Progenitor cell of endocrine pancreas (in vitro differentiated cells): ENCODE data around the gene CCDC8. TPM values are rescaled to one million over a fixed set of nuclear protein-coding genes. Genes with fewer than 3 reads are reported as not detected.
"Not testable (repeated sequence)": the region's sequence is repeated elsewhere in the genome, so short reads cannot be mapped to it uniquely, and the experiment has no call there.

Source experiments
- DNase-seq: peaks from one replicate; pipeline ENCODE4 v3.0.0; 2021; ENCODE audit warnings: low spot score; ENCODE audit not compliant: unreplicated experiment
- H3K27ac Mint-ChIP-seq: 2 replicates; pipeline ENCODE4 v1.8.0; 2021; ENCODE audit warnings: mild to moderate bottlenecking, moderate library complexity, mixed read lengths
- H3K27me3 Mint-ChIP-seq: 2 replicates; pipeline ENCODE4 v1.8.0; 2021; ENCODE audit warnings: mixed read lengths
- H3K36me3 Mint-ChIP-seq: 2 replicates; pipeline ENCODE4 v1.8.0; 2022; ENCODE audit warnings: mixed read lengths; ENCODE audit not compliant: insufficient read depth
- H3K4me1 Mint-ChIP-seq: 2 replicates; pipeline ENCODE4 v1.8.0; 2021; ENCODE audit warnings: low read depth, mixed read lengths
- H3K4me3 Mint-ChIP-seq: 2 replicates; pipeline ENCODE4 v1.8.0; 2021; ENCODE audit warnings: low read depth, mild to moderate bottlenecking, moderate library complexity, mixed read lengths
- H3K9me3 Mint-ChIP-seq: 2 replicates; pipeline ENCODE4 v1.8.0; 2021; ENCODE audit warnings: low read depth, mixed read lengths
- total RNA-seq: library from RNA; stranded (reverse); gene quantifications from 2 replicates; pipeline ENCODE4 v1.2.1, GENCODE V29; 2021
- TF ChIP-seq, protein P1 (sequence below): fragments of 200-600 bp; sonication (generic); IDR thresholded peaks from one replicate; pipeline ENCODE4 v1.5.0; 2021; ENCODE audit warnings: antibody characterized with exemption, mild to moderate bottlenecking; ENCODE audit not compliant: unreplicated experiment

CCDC8 gene
- total RNA-seq, 1 donor from 2014 or later = 33.8 TPM

- Mint-ChIP-seq H3K4me1 (peaks cover 42% of the 10 kb centered on the region), H3K9me3 (no peaks in the 10 kb centered on the region), H3K27me3 (no peaks in the 10 kb centered on the region), H3K27ac (peak overlapping the region; percentile 43), H3K36me3 (peaks cover 4% of the 10 kb centered on the region), H3K4me3 (peak overlapping the region; percentile 66)
- TF ChIP-seq, protein P1, sequence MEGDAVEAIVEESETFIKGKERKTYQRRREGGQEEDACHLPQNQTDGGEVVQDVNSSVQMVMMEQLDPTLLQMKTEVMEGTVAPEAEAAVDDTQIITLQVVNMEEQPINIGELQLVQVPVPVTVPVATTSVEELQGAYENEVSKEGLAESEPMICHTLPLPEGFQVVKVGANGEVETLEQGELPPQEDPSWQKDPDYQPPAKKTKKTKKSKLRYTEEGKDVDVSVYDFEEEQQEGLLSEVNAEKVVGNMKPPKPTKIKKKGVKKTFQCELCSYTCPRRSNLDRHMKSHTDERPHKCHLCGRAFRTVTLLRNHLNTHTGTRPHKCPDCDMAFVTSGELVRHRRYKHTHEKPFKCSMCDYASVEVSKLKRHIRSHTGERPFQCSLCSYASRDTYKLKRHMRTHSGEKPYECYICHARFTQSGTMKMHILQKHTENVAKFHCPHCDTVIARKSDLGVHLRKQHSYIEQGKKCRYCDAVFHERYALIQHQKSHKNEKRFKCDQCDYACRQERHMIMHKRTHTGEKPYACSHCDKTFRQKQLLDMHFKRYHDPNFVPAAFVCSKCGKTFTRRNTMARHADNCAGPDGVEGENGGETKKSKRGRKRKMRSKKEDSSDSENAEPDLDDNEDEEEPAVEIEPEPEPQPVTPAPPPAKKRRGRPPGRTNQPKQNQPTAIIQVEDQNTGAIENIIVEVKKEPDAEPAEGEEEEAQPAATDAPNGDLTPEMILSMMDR = no peak
- DNase-seq = no peak
These were observed 5.3 kb downstream of the CCDC8 start for GRCh38 chr19:46407856-46408663.

- no peak for DNase-seq
- Mint-ChIP-seq H3K4me3 (no peak overlapping the region), H3K27me3 (no peaks in the 10 kb centered on the region), H3K9me3 (no peaks in the 10 kb centered on the region), H3K4me1 (peaks cover 33% of the 10 kb centered on the region), H3K36me3 (peaks cover 4% of the 10 kb centered on the region), H3K27ac (no peak overlapping the region)
- TF ChIP-seq, protein P1 = no peak
These were observed 6.4 kb downstream of the CCDC8 start for GRCh38 chr19:46406976-46407375.

GRCh38 chr19:46404753-46405468, 8.5 kb downstream of the CCDC8 start:
- H3K27ac Mint-ChIP-seq = peak overlapping the region; percentile 96
- TF ChIP-seq, protein P1 = peak; percentile 47

GRCh38 chr19:46404055-46404752, 9.2 kb downstream of the CCDC8 start:
- Mint-ChIP-seq H3K27ac (peak overlapping the region; percentile 96), H3K4me1 (peaks cover 23% of the 10 kb centered on the region), H3K36me3 (no peaks in the 10 kb centered on the region), H3K27me3 (no peaks in the 10 kb centered on the region), H3K9me3 (no peaks in the 10 kb centered on the region), H3K4me3 (peak overlapping the region; percentile 70)
- TF ChIP-seq, protein P1 = peak; percentile 42
- DNase-seq = peak; percentile 49

More at GRCh38 chr19:46404753-46405468, 8.5 kb downstream of the CCDC8 start:
- peaks cover 23% of the 10 kb centered on the region for H3K4me1 Mint-ChIP-seq
- DNase-seq = no peak
- H3K9me3 Mint-ChIP-seq = no peaks in the 10 kb centered on the region
- no peaks in the 10 kb centered on the region for H3K36me3 Mint-ChIP-seq
- H3K4me3 Mint-ChIP-seq = peak overlapping the region; percentile 70
- no peaks in the 10 kb centered on the region for H3K27me3 Mint-ChIP-seq

DNA sequence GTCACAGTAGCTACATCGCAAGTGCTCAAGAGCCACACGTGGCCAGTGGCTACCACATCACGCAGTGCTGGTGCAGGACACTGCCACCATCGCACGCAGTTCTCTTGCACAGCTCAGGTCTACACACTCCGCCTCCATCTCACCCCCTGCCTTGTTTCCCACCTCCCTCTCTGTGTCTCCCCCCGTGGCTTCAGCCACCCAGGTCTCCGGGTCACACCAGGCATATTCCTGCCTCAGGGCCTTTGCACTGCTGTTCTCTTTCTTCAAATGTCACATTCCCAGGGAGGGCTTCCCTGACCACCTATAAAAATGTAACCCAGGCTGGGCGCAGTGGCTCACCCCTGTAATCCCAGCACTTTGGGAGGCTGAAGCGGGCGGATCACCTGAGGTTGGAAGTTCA, 10.6 kb downstream of the CCDC8 start:
- Mint-ChIP-seq H3K9me3 (no peaks in the 10 kb centered on the region), H3K4me3 (no peak overlapping the region), H3K27ac (no peak overlapping the region), H3K36me3 (no peaks in the 10 kb centered on the region), H3K27me3 (no peaks in the 10 kb centered on the region), H3K4me1 (peaks cover 12% of the 10 kb centered on the region)
- DNase-seq = no peak
- TF ChIP-seq, protein P1 = no peak

DNA sequence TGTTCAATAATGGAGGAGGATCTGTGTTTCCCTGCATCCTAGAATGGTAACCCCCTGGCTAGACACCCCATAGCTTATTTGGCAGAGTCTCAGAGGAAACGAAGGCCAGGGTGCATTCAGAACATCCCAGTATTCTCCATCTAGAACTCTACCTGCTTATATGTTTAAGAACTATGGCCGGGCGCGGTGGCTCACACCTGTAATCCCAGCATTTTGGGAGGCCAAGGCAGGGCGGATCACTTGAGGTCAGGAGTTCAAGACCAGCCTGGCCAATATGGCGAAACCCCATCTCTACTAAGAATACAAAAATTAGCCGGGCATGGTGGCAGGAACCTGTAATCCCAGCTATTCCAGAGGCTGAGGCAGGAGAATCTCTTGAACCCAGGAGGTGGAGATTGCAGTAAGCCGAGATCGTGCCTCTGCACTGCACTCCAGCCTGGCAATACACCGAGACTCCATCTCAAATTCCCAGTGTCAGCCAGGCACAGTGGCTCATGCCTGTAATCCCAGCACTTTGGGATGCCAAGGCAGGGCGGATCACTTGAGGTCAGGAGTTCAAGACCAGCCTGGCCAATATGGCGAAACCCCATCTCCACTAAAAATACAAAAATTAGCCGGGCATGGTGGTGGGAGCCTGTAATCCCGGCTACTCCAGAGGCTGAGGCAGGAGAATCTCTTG, 15.4 kb downstream of the CCDC8 start:
- DNase-seq, H3K4me3 Mint-ChIP-seq, H3K36me3 Mint-ChIP-seq, H3K9me3 Mint-ChIP-seq, H3K27ac Mint-ChIP-seq, H3K4me1 Mint-ChIP-seq, H3K27me3 Mint-ChIP-seq: not testable (repeated sequence)
